ENCODE measurements around the gene SMPD3. TPM values are rescaled to one million over a fixed set of nuclear protein-coding genes. Genes with fewer than 3 reads are reported as not detected.

The SMPD3 gene
- polyA plus RNA-seq, 2 of the 4 experiments (the other 2 are of a cell fraction), result 0.04 to 0.13 TPM

GRCh38 chr16:68487669-68488068 lies 39.4 kb upstream of the SMPD3 start (continued):
- no peak for TF ChIP-seq RFX5 (IDR thresholded peaks at IDR 0.05)
- TF ChIP-seq ATOH8 (CRISPR knock-in tag; IDR thresholded peaks at IDR 0.05; ENCODE audit: low read depth), result no peak
- TF ChIP-seq ZC3H11A (IDR thresholded peaks at IDR 0.05), result no peak
- TF ChIP-seq CHD2 (IDR thresholded peaks at IDR 0.05; ENCODE audit: low read length, partially characterized antibody), result no peak

DNA sequence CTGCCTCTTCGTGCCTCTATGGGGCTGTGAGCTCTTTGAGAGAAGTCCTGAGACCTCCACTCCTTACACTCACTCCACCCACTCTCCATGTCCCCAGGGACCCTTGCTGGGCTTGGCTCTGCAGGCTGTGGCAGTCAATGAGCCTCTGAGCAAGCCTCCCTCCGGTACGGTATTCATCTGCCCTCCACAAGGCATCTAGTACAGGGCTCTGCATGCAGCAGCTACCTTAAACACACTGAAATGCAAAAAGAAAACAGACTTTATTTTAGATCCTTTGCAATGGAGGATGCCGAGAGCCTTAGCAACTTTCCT lies 38.9 kb upstream of the SMPD3 start:
- 53% methylated on average over 4 of the region's 4 CpGs for whole genome bisulfite sequencing (ENCODE audit: missing lambda C conversion rate)
- ATAC-seq (no peak), DNase-seq (ENCODE audit: low read depth in 1 of 2, low spot score in 1 of 2) (no peak), FAIRE-seq (no peak)
- ChIA-PET CTCF (interaction anchor here (0.7 to 3.3 kb wide), 5 partner anchors 9 to 76 kb away, joined by 3 to 18 read pairs (median 5); no protein-coding TSS in a partner anchor), POLR2A (no interaction called here)
- Histone ChIP-seq H3K9me3 (peaks cover 9% of the 10 kb centered on the region; the same call in 1 of the 3 replicates), H3K4me2 (no peak overlapping the region), H3K4me3 (no peak overlapping the region), H3K4me1 (peaks cover 11% of the 10 kb centered on the region; the same call in 1 of the 3 replicates), H3K27ac (no peak overlapping the region)
- TF ChIP-seq HOXB5 (CRISPR knock-in tag; IDR thresholded peaks at IDR 0.05) (no peak), PHF8 (IDR thresholded peaks at IDR 0.05; ENCODE audit: borderline replicate concordance, low read depth) (no peak), GATA3 (IDR thresholded peaks at IDR 0.05; ENCODE audit: borderline replicate concordance) (no peak), BCL3 (IDR thresholded peaks at IDR 0.05) (no peak), RCOR1 (IDR thresholded peaks at IDR 0.05; ENCODE audit: low read depth, low read length) (no peak), RFX5 (IDR thresholded peaks at IDR 0.05) (no peak), POLR2A (IDR thresholded peaks at IDR 0.05; ENCODE audit: low read length) (no peak), MAFK (IDR thresholded peaks at IDR 0.05; ENCODE audit: partially characterized antibody) (no peak), HEYL (CRISPR knock-in tag; IDR thresholded peaks at IDR 0.05) (no peak), CHD4 (IDR thresholded peaks at IDR 0.05; ENCODE audit: borderline replicate concordance) (no peak), NFE2L2 (conservative IDR thresholded peaks at IDR 0.05; ENCODE audit: low read length) (no peak), CHD2 (IDR thresholded peaks at IDR 0.05; ENCODE audit: low read length, partially characterized antibody) (no peak), RAD21 (conservative IDR thresholded peaks at IDR 0.05 in 1 of 2, IDR thresholded peaks at IDR 0.05 in 1 of 2) (no peak), ZNF302 (CRISPR knock-in tag; IDR thresholded peaks at IDR 0.05) (no peak), HOXB13 (CRISPR knock-in tag; IDR thresholded peaks at IDR 0.05; ENCODE audit: low read depth) (no peak), E2F6 (IDR thresholded peaks at IDR 0.05; ENCODE audit: borderline replicate concordance, low read depth) (no peak), POLR2AphosphoS2 (conservative IDR thresholded peaks at IDR 0.05; ENCODE audit: low read length) (no peak)
- TF ChIP-seq, protein P1, sequence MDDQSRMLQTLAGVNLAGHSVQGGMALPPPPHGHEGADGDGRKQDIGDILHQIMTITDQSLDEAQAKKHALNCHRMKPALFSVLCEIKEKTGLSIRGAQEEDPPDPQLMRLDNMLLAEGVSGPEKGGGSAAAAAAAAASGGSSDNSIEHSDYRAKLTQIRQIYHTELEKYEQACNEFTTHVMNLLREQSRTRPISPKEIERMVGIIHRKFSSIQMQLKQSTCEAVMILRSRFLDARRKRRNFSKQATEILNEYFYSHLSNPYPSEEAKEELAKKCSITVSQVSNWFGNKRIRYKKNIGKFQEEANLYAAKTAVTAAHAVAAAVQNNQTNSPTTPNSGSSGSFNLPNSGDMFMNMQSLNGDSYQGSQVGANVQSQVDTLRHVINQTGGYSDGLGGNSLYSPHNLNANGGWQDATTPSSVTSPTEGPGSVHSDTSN (IDR thresholded peaks at IDR 0.05), result no peak

DNA sequence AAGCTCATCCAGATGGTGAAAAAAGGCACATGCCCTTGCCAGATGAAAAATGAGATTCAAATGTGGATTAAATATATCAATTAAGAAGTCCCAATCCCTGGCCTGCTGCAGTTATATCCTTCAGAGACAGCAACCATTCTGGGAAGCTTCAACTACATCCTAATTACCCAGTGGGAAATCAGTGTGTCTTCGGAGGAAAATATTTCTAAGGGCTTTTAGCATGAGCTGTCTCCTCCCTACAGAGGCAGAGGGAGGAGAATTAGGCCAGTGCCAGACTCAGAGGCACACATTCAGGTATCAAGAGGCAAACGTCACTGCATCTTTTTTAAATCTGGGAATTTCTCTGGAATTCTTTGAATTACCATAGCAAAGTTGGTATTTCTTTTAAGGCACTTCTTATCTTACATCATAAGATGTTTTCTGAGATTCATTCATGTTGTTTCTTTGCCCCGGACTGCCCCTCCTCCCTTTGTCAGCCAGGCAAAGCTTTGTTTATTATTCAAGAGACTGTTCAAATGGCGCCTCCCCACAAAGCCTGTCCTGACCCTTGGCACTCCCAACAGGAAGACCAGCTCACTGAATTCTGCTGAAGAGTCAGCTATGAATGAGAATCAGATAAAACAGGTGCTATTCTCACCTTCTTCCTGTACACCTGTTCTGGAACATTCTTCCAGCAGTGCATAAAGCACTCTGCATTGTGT lies 38.3 kb upstream of the SMPD3 start:
- POLR2A ChIA-PET, result no interaction called here
- CTCF ChIA-PET, result interaction anchor here (0.7 to 3.3 kb wide), 5 partner anchors 10 to 75 kb away, joined by 3 to 18 read pairs (median 3); no protein-coding TSS in a partner anchor
- WGBS (ENCODE audit: missing lambda C conversion rate), result 23% methylated on average over 4 of the region's 4 CpGs
- no peak for ATAC-seq
- Histone ChIP-seq H3K4me2 (no peak overlapping the region), H3K4me1 (peaks cover 11% of the 10 kb centered on the region; the same call in 1 of the 3 replicates), H3K4me3 (no peak overlapping the region), H3K27ac (no peak overlapping the region), H3K9me3 (peaks cover 9% of the 10 kb centered on the region; the same call in 1 of the 3 replicates)
- no peak for DNase-seq (ENCODE audit: low read depth in 1 of 2, low spot score in 1 of 2)
- no peak for FAIRE-seq
- no peak for TF ChIP-seq TP53 (CRISPR knock-in tag; IDR thresholded peaks at IDR 0.05)
- no peak for TF ChIP-seq ZSCAN20 (CRISPR knock-in tag; IDR thresholded peaks at IDR 0.05)
- no peak for TF ChIP-seq JUNB (IDR thresholded peaks at IDR 0.05)
- TF ChIP-seq CBX8 (IDR thresholded peaks at IDR 0.05), result no peak
- TF ChIP-seq CHD2 (IDR thresholded peaks at IDR 0.05; ENCODE audit: low read length, partially characterized antibody), result no peak
- TF ChIP-seq BCL3 (IDR thresholded peaks at IDR 0.05), result no peak
- no peak for TF ChIP-seq ZFP36 (IDR thresholded peaks at IDR 0.05; ENCODE audit: borderline replicate concordance, partially characterized antibody)
- TF ChIP-seq HDAC2 (IDR thresholded peaks at IDR 0.05), result no peak
- TF ChIP-seq NPAS2 (CRISPR knock-in tag; IDR thresholded peaks at IDR 0.05; ENCODE audit: borderline replicate concordance), result no peak
- TF ChIP-seq, protein P2, sequence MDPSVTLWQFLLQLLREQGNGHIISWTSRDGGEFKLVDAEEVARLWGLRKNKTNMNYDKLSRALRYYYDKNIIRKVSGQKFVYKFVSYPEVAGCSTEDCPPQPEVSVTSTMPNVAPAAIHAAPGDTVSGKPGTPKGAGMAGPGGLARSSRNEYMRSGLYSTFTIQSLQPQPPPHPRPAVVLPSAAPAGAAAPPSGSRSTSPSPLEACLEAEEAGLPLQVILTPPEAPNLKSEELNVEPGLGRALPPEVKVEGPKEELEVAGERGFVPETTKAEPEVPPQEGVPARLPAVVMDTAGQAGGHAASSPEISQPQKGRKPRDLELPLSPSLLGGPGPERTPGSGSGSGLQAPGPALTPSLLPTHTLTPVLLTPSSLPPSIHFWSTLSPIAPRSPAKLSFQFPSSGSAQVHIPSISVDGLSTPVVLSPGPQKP (IDR thresholded peaks at IDR 0.05; ENCODE audit: low read depth, low read length), result no peak
